ENCODE data around the gene NFX1.
A peak's percentile ranks its signal among the peaks of the same experiment; 100 is the strongest.

NFX1 gene

DNA sequence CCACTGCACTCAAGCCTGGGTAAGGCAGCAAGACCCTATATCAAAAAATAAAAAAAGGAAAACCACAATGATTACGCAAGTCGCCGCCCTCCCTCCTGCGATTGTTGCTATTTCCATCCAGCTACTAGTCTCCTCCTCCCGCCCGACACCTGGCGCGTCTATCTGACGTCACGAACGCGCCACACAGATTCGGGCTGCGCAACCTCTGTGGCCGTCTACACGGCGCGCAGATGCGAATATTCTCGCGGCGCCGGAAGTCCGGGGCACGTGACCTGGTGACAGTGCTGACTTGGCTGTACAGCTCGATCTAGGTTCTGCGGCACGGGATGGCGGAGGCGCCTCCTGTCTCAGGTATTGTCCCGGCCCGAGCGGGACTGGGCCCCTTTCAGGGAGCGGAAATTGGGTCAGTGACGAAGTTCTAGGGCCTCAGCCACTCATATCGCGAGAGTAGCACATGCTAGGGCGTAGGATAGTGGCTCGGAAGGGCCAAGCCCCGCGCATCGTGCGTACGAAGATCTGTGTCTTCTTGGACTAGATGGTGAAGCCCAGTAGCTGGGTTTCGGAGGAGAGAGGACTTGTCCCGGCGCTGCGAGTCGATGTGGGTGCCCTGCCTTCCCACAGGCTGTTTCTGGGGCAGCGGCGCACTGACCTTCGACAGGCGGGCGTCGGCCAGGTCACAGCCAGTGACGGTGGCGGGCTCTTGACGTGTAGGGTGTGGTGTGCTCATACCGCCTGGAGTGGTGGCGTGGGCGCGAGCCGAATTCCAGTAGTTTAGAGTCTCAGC lies at the start of gene NFX1:
NFX1 (plus strand) TSS at position 270 of the 784 bp plus-strand sequence; CDS start at position 327, 57 bp downstream.
- DNase-seq: peak; percentile 99

DNA sequence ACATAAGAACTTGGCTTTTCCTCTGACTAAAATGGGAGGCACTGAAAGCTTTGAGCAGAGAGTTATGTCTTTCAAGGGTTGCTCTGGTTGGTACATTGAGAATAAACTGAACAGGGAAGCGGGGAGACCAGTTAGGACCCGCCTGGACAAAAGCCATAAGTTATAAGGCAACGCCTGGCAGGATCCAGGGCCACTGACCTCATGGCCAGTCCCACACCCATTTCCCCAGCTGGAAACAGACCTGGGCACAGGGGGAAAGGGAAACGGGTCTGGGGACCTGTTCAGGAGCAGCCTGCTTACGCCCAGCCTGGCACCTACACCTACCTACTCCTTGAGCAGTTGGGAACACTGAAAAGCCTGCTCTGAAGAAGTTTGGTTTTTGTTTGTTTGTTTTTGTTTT lies 49.0 kb upstream of the NFX1 start:
- no peak for DNase-seq

DNA sequence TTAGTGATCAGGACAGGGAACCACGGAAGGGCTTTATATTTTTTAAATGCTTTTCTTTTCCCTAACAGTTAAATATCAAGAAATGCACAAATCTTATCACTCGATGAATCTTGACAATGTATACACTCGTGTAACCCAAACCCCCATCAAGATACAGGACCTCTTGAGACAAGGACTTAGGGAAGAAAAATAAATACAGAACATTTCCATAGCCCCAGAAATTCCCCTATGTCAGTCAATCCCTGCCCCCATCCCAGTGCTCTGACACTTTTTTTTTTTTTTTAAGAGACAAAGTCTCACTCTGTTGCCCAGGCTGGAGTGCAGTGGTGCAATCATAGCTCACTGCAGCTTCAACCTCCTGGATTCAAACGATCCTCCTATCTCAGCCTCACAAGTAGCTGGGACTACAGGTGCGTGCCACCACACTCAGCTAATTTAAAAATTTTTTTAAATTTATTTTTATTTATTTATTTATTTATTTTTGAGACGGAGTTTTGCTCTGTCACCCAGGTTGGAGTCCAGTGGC lies 47.6 kb upstream of the NFX1 start:
- DNase-seq: no peak

DNA sequence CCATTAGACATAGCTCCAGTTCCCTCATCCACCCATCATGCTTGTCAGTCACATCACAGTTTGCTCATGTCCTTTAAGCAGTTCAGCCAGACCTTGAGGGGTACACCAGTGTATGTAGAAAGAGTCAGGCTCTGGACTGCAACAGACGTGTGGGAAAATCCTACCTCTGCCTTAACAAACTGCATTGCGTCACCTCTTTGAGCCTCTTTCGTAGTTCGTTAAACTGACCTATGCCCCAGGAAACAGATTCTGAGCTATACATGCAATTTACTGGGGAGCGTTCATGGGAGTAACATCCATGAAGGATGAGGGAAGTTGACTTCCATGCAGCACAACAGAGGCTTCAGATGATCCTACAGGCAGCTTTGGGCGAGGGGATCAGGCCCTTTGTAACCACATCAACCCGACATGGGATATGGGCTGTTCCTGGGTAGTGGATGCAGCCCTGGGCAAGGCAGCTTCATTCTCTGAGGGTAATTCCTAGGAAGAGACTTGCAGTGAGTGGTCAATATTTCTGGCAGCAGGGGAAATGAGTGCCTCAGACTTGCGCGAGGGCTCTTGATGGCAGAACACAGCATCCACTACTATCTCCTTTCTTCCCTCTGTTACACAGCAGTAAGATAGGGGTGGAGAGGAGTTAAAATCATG lies 46.1 kb upstream of the NFX1 start:
- no peak for DNase-seq

DNA sequence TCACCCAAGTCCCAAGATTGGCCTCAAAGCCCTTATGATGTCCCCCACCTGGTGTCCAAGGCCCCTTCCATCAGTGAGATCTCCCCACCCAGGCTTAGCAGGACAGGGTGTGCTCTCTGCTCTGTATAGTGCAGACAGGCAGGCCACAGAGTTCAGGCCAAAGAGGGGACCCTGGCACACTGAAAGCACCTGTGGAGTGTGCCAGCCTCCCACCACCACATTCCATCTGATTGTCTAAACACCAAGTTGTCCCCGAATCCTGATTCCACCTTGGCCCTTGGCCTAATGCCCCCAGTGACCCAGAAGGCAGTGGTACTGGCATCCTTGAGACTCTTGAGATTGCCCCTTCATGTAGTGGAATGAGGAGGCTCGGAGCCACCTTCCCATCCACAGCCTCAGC lies 45.0 kb upstream of the NFX1 start:
- no peak for DNase-seq

DNA sequence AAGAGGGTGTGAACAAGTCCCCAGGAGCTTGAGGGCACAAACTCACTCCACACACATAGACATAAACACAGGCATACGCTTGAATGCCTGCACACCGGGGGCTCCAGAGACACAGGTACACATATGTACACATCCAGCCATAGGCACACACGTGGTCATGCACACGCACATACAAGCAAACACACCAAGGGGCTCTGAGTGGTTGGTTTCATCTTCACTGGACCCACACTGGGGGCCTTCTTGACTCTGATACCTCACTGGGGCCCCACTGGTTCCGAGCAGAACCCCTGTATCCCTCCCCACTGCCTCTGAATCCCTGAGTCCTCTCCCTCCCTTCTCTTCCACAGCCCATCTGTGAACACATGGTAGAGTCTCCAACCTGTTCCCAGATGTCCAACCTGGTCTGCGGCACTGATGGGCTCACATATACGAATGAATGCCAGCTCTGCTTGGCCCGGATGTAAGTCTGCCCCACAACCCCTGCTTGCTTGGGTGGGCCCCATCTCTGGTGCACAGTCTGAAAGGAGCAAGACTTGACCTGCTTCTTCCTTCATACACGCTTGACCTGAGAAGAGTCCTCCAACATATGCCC lies 44.0 kb upstream of the NFX1 start:
- no peak for DNase-seq

DNA sequence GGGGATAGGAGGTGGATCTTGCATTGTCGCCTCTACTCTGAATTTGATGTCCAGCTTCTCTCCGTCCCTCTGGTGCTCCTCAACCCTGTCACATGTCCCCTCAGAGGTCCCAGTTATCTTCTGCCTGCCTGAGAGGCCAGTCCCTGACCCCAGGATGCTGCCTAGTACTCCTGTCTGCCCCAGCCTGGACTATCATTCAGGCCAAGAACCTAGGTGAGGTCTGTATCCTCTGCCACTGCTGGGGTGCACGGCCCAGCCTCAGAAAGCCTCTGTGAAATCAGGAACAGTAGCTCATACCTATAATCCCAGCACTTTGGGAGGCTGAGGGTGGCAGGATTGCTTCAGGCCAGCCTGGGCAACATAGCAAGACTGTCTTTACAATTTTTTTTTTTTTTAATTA lies 41.7 kb upstream of the NFX1 start:
- DNase-seq: no peak

DNA sequence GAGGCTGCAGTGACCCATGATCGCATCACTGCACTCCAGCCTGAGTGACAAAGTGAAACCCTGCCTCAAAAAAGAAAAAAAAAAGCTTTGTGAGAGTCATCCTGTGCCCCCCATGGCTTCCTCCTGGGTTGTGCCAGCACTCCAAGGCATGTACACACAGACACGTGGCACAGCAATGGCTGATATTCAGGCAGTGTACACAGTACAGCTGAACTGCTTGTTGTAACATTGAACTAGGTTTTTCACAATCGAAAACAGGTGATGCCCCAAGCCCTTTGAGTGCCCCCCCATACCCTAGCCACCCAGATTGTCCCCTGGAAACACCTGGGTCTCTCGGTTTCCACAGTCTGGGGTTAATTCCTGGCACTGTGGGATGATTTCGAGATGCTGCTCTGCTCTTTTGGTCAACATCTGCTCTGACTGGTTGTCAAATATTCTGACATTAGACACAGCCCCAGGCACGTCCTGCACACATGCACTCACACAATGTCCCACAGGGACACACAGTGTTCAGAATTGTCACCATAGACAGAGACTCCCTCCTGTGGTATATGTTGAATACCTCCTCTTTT lies 41.1 kb upstream of the NFX1 start:
- no peak for DNase-seq

DNA sequence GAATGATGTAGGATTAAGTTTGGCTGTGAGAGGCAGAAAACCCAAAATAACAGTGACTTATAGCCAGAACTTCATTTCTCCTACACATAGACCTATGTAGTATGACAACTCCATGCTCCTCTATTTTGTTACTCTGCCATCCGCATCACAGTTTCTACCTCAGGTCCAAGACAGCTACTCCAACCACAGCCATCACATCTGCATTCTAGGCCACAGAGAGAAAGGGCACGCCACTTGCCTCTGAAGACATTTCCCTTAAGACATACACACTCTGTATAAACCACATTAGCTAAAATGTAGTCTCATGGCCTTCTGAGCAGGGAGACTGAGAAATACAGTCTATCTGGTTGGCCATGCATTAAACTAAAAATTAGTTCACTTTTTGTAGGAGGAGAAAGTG lies 40.3 kb upstream of the NFX1 start:
- DNase-seq: no peak

DNA sequence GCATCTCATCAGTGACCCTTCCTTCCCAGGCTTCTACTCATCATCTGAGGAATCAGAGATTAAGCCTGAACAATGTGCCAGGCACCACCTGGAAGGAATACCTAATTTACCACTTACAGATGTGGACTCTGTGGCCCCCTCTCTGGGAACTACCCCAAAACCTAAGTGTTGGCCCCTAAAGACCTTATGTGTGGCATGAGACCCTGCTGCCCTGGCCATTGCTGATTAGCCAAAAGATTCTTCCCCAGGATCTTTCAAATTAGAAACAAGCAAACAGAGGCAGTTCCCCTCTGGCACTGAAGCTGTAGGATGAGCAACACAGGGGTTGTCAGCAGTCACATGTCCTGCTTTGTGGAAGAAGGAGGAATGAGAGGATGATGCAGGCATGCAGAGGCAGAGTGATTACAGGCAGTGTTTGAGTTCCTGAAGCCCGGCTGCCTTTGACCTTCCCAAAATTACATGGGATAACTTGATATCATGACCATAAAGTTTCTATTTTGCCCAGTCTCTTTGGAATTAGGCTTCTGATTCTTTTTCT lies 39.8 kb upstream of the NFX1 start:
- DNase-seq: no peak

DNA sequence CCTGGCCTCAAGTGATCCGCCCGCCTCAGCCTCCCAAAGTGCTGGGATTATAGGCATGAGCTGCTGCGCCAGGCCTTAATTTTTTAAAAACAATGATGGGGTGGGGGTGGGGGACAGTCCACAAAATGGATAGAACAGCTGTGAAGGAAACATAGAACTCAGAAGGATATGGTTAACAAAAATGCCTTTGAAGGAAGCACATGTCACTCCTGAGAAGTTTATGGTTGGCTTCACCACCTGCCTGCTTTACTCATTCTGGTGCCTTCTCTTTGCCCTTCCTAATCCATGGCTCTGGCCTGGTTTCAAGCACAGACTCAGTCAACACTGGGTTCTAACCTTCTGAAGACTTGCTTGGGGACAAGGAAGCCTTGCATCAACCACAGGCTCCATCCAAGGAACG lies 36.1 kb upstream of the NFX1 start:
- no peak for DNase-seq

DNA sequence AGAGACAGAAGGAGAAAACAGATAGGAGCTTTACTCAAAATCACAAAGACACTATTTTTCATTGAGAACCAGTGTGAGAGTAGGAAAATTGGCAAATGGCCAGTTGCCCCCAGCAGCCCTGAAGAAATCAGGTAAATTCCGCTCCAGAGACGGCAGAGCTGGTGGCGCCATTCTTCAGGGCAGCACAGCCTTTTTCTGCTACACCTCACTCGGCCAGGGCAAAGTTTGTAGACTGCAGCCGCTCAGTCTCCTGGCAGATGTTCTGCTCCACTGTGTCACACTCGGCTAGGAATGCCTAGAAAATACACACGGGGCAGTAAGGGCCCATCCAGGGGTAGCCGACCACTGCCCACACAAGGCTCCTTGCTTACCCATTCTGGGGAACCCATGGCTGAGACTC lies 35.3 kb upstream of the NFX1 start:
- no peak for DNase-seq

DNA sequence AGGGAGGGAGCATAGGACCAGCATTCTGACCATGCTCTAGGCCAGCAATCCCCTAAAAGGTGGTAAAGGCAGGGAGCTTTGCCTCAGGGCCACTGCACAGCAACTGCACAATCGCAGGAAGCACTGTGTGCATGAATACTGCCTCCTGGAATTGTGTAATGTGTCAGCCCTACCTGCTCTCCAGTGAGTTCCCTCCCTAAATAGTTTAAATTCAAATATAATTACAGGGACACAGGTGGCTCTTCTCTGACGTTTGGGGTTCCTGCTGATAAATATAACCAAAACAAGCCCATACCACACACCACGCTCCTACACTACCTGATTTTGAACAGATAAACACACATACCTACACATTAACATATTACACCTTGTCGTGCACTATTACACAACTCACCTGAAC lies 34.8 kb upstream of the NFX1 start:
- DNase-seq: no peak

DNA sequence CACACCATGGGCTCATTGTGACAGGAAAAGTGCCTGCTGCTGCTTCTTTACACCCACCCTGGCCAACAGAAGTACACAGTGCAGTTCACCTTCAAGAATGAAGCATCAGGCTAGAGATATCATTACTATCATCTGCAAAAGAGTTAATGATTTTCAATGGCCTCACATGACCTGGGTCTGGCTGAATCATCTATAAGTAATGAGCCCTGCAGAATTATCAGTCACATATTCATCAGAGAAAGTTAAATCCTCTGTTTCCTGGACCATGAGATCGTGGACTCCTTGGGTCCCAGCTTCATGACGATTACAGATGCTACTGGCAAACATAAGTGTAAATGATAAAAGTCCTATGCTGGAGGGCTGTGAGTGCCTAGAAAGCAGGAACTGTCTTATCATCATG lies 34.1 kb upstream of the NFX1 start:
- DNase-seq: no peak

DNA sequence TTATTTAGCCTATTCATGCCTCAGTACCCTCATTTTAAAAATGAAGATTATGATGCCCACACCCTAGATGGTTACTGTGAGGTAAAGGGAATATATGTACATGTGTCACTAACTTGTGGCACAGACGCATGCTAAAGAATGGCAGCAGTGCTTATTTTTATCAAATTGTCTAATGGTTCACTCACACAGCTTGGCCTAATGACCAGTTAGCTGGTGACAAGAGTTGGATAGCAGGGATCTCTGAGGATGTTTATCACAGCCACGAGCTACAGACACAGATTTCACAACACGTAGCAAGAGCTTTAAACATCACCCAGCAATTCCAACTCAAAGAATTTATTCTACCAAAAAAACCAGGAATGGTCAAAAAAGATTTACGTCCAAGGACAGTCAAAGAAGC lies 33.0 kb upstream of the NFX1 start:
- no peak for DNase-seq

DNA sequence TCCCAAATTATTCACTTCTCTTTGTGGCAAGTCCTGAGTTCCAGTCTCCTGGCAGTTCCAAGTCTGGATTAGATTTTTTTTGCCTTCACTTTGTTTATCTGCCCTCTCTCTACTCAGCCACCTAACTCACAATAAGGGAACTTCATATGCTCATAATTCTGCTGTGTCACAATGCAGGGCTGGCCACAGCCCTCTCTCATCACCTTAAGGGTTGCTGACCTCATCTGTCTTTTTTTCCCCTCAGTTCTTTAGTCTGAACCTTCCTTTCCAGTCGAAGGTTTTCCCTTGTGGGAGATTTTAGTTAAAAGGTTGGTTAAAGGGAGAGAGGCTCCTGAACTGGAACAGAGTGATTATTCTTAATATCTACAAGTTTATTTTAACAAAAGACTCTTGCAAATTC lies 29.9 kb upstream of the NFX1 start:
- DNase-seq: no peak

DNA sequence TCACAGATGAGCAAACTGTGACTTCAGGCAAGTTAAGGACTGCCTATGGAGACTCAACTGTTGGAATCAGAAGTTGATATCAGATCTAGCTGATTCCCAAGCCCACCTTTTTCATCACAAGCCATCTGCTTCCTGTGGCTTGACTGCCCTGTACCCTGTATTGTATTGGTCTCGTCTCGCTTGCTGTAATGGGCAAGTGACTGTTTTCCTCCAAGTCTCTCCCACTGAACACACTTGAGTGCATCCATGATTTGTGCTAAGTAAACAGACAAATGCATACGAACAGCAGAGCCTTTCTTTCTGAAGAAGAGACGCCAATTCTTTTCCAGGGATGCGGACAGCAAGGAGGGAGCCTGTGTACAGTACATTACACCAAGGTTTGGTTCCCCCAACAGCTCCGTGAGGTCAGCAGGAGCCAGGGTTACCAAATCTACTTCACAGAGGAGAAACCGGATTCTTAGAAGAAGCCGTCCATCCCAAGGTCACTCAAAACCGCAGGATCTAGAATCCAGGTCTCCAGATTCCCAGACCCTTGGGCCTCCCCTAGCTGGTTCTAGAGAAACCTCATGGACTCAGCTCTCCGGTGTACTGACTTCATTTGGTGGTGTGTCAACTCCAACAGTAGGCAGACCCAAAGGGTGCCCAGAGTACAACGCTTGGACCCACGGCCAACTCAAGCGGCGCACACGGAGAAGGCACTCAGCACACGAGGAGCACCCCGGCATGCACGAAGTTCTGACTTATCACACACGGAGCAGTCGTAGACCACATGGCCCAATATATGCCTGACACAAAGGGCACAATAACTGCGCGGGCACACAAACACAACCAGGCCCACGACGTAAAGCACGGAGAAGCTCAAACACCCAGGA lies 26.9 kb upstream of the NFX1 start:
- DNase-seq: no peak

DNA sequence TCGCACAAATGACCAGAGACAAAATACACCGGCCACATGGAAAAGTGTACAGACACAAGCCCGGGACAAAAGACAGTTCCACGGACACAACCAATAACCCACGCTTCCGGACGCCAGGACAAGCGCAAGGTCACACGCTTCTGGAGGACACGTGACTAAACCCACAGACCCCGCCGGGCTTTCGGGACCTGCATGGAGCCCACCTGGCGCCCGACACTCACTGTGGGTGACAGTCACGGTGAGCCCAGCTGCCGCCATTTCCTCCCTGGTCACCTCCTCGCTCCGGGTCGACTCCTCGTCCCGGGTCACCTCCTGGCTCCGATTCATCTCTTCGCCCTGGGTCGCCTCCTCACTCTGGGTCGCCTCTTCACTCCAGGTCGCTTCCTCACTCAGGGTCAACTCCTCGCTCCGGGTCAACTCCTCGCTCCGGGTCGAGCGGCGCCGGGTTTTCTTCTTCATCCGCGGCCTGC lies 26.3 kb upstream of the NFX1 start:
- DNase-seq: no peak

DNA sequence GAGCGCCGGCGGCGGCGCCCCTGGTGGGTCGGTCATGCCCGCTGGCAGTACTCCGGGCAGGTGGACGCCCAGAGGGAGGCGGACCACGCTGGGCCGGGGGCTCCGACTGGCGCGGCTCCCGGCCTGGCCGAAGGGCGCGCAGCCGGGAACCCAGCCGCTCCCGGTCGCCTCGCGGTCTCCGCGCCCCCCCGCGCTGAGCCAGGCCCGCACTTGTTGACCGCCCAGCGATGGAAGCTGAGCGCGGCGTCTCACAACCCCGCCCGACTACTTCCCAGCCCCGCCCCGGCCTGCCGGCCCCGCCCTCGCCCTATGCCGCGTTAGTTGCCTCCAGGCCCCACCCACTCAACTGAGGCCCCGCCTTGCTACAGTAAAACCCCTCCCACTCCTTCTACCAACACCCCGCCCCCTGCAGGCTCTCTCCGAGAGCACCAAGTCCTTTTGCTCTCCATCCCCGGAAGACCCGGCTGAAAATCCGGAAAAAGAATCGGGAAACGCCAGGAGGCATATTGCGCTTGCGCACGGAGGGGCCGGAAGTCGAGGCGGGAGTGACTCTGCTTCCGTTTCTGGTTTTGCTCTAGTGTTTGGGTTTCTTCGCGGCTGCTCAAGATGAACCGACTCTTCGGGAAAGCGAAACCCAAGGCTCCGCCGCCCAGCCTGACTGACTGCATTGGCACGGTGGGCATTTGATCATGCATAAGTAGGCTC lies 25.7 kb upstream of the NFX1 start, which contains the start of the genes BAG1 and CHMP5:
BAG1 (minus strand) TSS at position 236 of the 705 bp plus-strand sequence.
CHMP5 (plus strand) TSS at position 577 of the 705 bp plus-strand sequence; CDS start at position 607, 30 bp downstream.
- DNase-seq: peak; percentile 99

DNA sequence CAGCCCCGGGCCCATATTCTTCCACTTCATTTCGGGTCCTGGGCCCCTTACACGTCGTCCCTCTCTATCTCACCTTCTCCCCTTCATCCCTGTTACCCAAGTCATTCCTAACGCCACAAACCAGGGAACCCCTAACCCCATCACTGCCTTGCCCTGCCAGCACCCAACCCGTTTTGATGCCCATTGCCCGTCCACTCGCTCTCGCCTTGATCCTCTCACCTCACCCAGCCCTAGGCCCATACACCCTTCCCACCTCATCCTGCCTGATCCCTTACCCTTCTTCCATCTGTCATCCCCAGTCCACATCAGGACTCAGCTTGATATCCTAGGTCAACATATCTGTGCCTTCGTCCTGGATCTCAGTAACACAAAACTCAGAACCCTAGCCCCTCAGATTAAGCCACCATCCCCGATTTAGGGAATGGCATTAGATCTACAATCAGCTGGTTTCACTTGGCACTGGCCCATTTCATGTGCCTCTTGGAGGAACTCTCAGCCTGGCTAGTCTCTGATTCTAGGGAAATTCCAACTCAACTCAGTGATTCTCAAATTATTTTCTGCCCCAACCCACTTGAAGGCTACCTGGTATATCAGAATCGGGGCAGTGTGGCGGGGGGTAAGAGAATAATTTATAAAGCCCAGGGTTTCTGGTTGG lies 25.0 kb upstream of the NFX1 start:
- no peak for DNase-seq
